HepG2 (cell line): Measurements from ENCODE around the gene MUL1. TPM values are rescaled to one million over a fixed set of nuclear protein-coding genes. Genes with fewer than 3 reads are reported as not detected.

ENCODE experiments used
- ATAC-seq: fragments of 200-7000 bp; cut with Tn5 transposase; 3 replicates; pipeline ENCODE4 v1.9.1; 2020; ENCODE audit warnings: mild to moderate bottlenecking, moderate library complexity
- BruUV-seq: library from RNA; stranded (reverse); fragments of 400-500 nt; replicated peaks from 2 replicates; lab custom pipeline; 2021; lab: Mats Ljungman, UMichigan
- CTCF ChIA-PET: fragments of 300-600 bp; formaldehyde crosslinking; extraction: SDS; loops from one replicate; lab custom pipeline; 2021; ENCODE audit warnings: low total read pairs, inconsistent platforms, low intra/inter-chr PET ratio; lab: Yijun Ruan, JAX
- POLR2A ChIA-PET: fragments of 350-600 bp; sonication (Branson Sonifier 250); formaldehyde crosslinking; loops from one replicate; lab custom pipeline; 2020; ENCODE audit warnings: antibody characterized with exemption, inconsistent platforms; lab: Yijun Ruan, JAX
- DNase-seq: peaks from one replicate; pipeline ENCODE4 v3.0.0-alpha.2; 2015; ENCODE audit warnings: low spot score
- FAIRE-seq: peaks from 3 replicates; lab custom pipeline; 2011; peaks lifted over from hg19 to GRCh38; lab: Jason Lieb, UNC
- H2AFZ ChIP-seq: one replicate; pipeline ENCODE4 v1.6.1; 2011; ENCODE audit warnings: low read length, inconsistent platforms
- H3K27ac ChIP-seq: fragments of 300-600 bp; 3 replicates; pipeline ENCODE4 v1.8.0; 2011; ENCODE audit warnings: mixed run types, mild to moderate bottlenecking, mixed read lengths, low read length, inconsistent platforms; ENCODE audit not compliant: insufficient read depth; ENCODE audit errors: extremely low read length
- H3K27me3 ChIP-seq, 2 experiments: fragments of 200-600 bp in 1 of 2; 2 replicates in 1 of 2; 3 replicates in 1 of 2; pipeline versions ENCODE4 v1.6.0 to v1.8.0; 2011; ENCODE audit warnings: low read length in 2 of 2, mild to moderate bottlenecking in 2 of 2, moderate library complexity in 2 of 2, inconsistent platforms in 1 of 2; ENCODE audit not compliant: insufficient read depth in 2 of 2, control insufficient read depth in 1 of 2
- H3K36me3 ChIP-seq, 2 experiments: fragments of 200-600 bp in 1 of 2; replicated peaks in 1 of 2; 2 replicates in 1 of 2; 3 replicates in 1 of 2; pipeline versions ENCODE4 v1.5.1 to v1.8.0; 2011; ENCODE audit warnings: low read length in 2 of 2, inconsistent platforms in 1 of 2; ENCODE audit not compliant: insufficient read depth in 2 of 2, control insufficient read depth in 1 of 2
- H3K4me1 ChIP-seq: 2 replicates; pipeline ENCODE4 v1.5.1; 2012; ENCODE audit warnings: low read length, inconsistent platforms; ENCODE audit not compliant: insufficient read depth
- H3K4me2 ChIP-seq: 2 replicates; pipeline ENCODE4 v1.6.0; 2011; ENCODE audit warnings: low read depth, low read length, inconsistent platforms
- H3K4me3 ChIP-seq, 3 experiments: fragments of 200-600 bp in 1 of 3; sonication (generic), shearing (Covaris generic) in 1 of 3; replicated peaks in 1 of 3; 2 replicates each; pipeline ENCODE4 v1.5.1; 2011 to 2016; ENCODE audit warnings: low read length in 3 of 3, inconsistent platforms in 2 of 3, low read depth in 2 of 3, mild to moderate bottlenecking in 2 of 3, control low read depth in 1 of 3, mixed read lengths in 1 of 3; ENCODE audit not compliant: insufficient read depth in 1 of 3
- H3K79me2 ChIP-seq: one replicate; pipeline ENCODE4 v1.6.1; 2011; ENCODE audit warnings: low read length, inconsistent platforms; ENCODE audit not compliant: insufficient read depth
- H3K9ac ChIP-seq: 2 replicates; pipeline ENCODE4 v1.6.0; 2011; ENCODE audit warnings: mild to moderate bottlenecking, low read depth, low read length, inconsistent platforms; ENCODE audit not compliant: insufficient read depth
- H3K9me3 ChIP-seq: 2 replicates; pipeline ENCODE4 v1.5.1; 2012; ENCODE audit warnings: mild to moderate bottlenecking, low read length
- H4K20me1 ChIP-seq: 2 replicates; pipeline ENCODE4 v1.6.0; 2011; ENCODE audit warnings: inconsistent platforms, mild to moderate bottlenecking, low read length, moderate library complexity; ENCODE audit not compliant: insufficient read depth
- DNMT3B ChIP-seq: conservative IDR thresholded peaks from 2 replicates; pipeline ENCODE4 v1.6.1; 2016; ENCODE audit warnings: missing biosample characterization, control low read depth
- NFAT5 ChIP-seq: sonication (generic); formaldehyde crosslinking; IDR thresholded peaks from 2 replicates; pipeline ENCODE4 v1.4.0; 2020; ENCODE audit warnings: missing genetic modification reagents
- PBX2 ChIP-seq: IDR thresholded peaks from 2 replicates; pipeline ENCODE4 v1.6.1; 2016; ENCODE audit warnings: control low read depth
- PCBP2 ChIP-seq: fragments of 200-400 bp; formaldehyde crosslinking; optimal IDR thresholded peaks from 2 replicates; pipeline ENCODE3; 2018; ENCODE audit warnings: low read length, low read depth; ENCODE audit not compliant: poor library complexity, severe bottlenecking
- RXRB ChIP-seq: IDR thresholded peaks from 2 replicates; pipeline ENCODE4 v1.6.1; 2016; ENCODE audit warnings: borderline replicate concordance, missing genetic modification reagents, missing compliant biosample characterization
- SRSF4 ChIP-seq: fragments of 200-400 bp; formaldehyde crosslinking; IDR thresholded peaks from one replicate; pipeline ENCODE4 v1.6.1; 2018; ENCODE audit warnings: mild to moderate bottlenecking, low read depth, low read length, moderate library complexity; ENCODE audit not compliant: poor library complexity, severe bottlenecking
- SSRP1 ChIP-seq: IDR thresholded peaks from 2 replicates; pipeline ENCODE4 v1.6.1; 2016; ENCODE audit warnings: control low read depth
- TCF7 ChIP-seq: sonication (generic); IDR thresholded peaks from 2 replicates; pipeline ENCODE4 v1.6.1; 2016; ENCODE audit warnings: antibody characterized with exemption, low read depth
- ZBTB20 ChIP-seq: sonication (generic); formaldehyde crosslinking; IDR thresholded peaks from 2 replicates; pipeline ENCODE4 v1.8.1; 2023; ENCODE audit warnings: missing genetic modification reagents, low read depth, mild to moderate bottlenecking, borderline replicate concordance
- ZNF780A ChIP-seq: sonication (generic); formaldehyde crosslinking; IDR thresholded peaks from 2 replicates; pipeline ENCODE4 v1.8.0; 2022; ENCODE audit warnings: mild to moderate bottlenecking, missing genetic modification reagents, moderate library complexity
- WGBS: methylation state at CpG from one replicate; pipeline ENCODE4 v1.1.6; 2017; ENCODE audit warnings: low lambda C conversion rate; 5-methylcytosine and 5-hydroxymethylcytosine counted together
- in situ Hi-C: cut with HindIII; loops from 2 replicates; pipeline ENCODE4 v1.10.0; 2017; ENCODE audit warnings: low pct_unique_long_range_greater_than_20kb; ENCODE audit not compliant: extremely low pct_ligation_motif_present
- intact Hi-C: fragments of 100-400 bp; cut with micrococcal nuclease; formaldehyde crosslinking; loops from one replicate; pipeline ENCODE4 v1.10.0; 2022; ENCODE audit not compliant: unreplicated experiment
- polyA plus RNA-seq, 8 experiments: library from polyadenylated mRNA; depleted of rRNA in 3 of 8; stranded (reverse) in 7 of 8; unstranded in 1 of 8; fragments of >200 nt; fragmentation: Illumina TruSeq in 4 of 8; extraction: Trizol in 4 of 8; gene quantifications; 2 replicates each; pipeline versions ENCODE4 v1.2.1 to v1.2.3, GENCODE V29; 2011 to 2016; ENCODE audit warnings: low read depth in 4 of 8, missing spikeins in 1 of 8, mixed read lengths in 1 of 8; ENCODE audit not compliant: insufficient read depth in 1 of 8
- total RNA-seq, 5 experiments: library from RNA; depleted of rRNA; stranded (reverse); fragments of >200 nt; fragmentation: Illumina TruSeq; extraction: Trizol; gene quantifications; 2 replicates each; pipeline ENCODE4 v1.2.3, GENCODE V29; 2016; ENCODE audit warnings: low read depth in 1 of 5

The MUL1 gene
- total and polyA plus RNA-seq, 2 of the 13 experiments (the other 11 are each of a cell fraction or from before 2014, with no cell fraction given): 21.5 to 26.5 TPM

- intact Hi-C loops: loop anchor here (1.0 to 5.0 kb wide), 6 partner anchors 23 to 575 kb away; no protein-coding TSS in a partner anchor
Measured at GRCh38 chr1:20492751-20493150, 15.2 kb downstream of the MUL1 start.

More at GRCh38 chr1:20492751-20493150, 15.2 kb downstream of the MUL1 start:
- Histone ChIP-seq H3K79me2 (no peaks in the 10 kb centered on the region), H3K36me3 (no peaks in the 10 kb centered on the region; a peak in 1 of 5 replicates), H3K4me1 (peaks cover 70% of the 10 kb centered on the region), H4K20me1 (no peaks in the 10 kb centered on the region), H3K4me2 (peak overlapping the region; percentile 75), H3K27ac (no peak overlapping the region), H3K9ac (peak overlapping the region; percentile 38; the same call in 1 of the 2 replicates), H3K9me3 (no peaks in the 10 kb centered on the region), H3K27me3 (peaks cover 0 to 10% of the 10 kb centered on the region in 2 experiments; a peak in 4 of 5 replicates), H3K4me3 (peak overlapping the region in 2 of 3 experiments; percentile 3 to 47; a peak in 1 of 6 replicates), H2AFZ (no peak overlapping the region)
- no TSS peak for BruUV-seq
- ChIA-PET CTCF (interaction anchor here (1.5 to 5.6 kb wide), 4 partner anchors 23 to 575 kb away, joined by 3 to 73 read pairs (median 12); no protein-coding TSS in a partner anchor), POLR2A (interaction anchor here (0.7 to 4.4 kb wide), 4 partner anchors 13 to 18 kb away, joined by 3 to 24 read pairs (median 8); partner anchors contain the start of gene MUL1)
- in situ Hi-C loops: loop anchor here (5.0 to 10.0 kb wide), 3 partner anchors 58 to 270 kb away; no protein-coding TSS in a partner anchor
- ATAC-seq: peak; percentile 18; the same call in 1 of the 3 replicates
- FAIRE-seq: no peak
- 4% methylated on average over 6 of the region's 7 CpGs for WGBS
- TF ChIP-seq TCF7 (no peak), DNMT3B (CRISPR knock-in tag) (no peak), PCBP2 (no peak), SRSF4 (no peak), PBX2 (CRISPR knock-in tag) (no peak), RXRB (no peak), ZNF780A (CRISPR knock-in tag) (no peak), NFAT5 (CRISPR knock-in tag) (no peak), ZBTB20 (no peak), SSRP1 (CRISPR knock-in tag) (no peak)
- TF ChIP-seq, all 625 proteins: peak for 0
- DNase-seq: no peak
